ENCODE measurements around the gene ATP2C2.
A peak's percentile ranks its signal among the peaks of the same experiment; 100 is the strongest.

ATP2C2 gene

GRCh38 chr16:84477661-84478060 lies 109.3 kb downstream of the ATP2C2 start:
- no peak for DNase-seq
- TF ChIP-seq GATA1 (IDR thresholded peaks at IDR 0.05; ENCODE audit: low read depth, low read length) (no peak), POLR2A (IDR thresholded peaks at IDR 0.05; ENCODE audit: low read length) (no peak)

- no peak for DNase-seq
- no peak for TF ChIP-seq POLR2A (IDR thresholded peaks at IDR 0.05; ENCODE audit: low read length)
- TF ChIP-seq GATA1 (IDR thresholded peaks at IDR 0.05; ENCODE audit: low read depth, low read length) = no peak
Measured at GRCh38 chr16:84478172-84478947, 110.0 kb downstream of the ATP2C2 start.

GRCh38 chr16:84479716-84480450 lies 111.5 kb downstream of the ATP2C2 start:
- DNase-seq = no peak
- TF ChIP-seq POLR2A (IDR thresholded peaks at IDR 0.05; ENCODE audit: low read length) = no peak
- no peak for TF ChIP-seq GATA1 (IDR thresholded peaks at IDR 0.05; ENCODE audit: low read depth, low read length)

- DNase-seq = no peak
- TF ChIP-seq GATA1 (IDR thresholded peaks at IDR 0.05; ENCODE audit: low read depth, low read length) (no peak), POLR2A (IDR thresholded peaks at IDR 0.05; ENCODE audit: low read length) (no peak)
Measured at GRCh38 chr16:84481051-84481735, 112.9 kb downstream of the ATP2C2 start.

- TF ChIP-seq GATA1 (IDR thresholded peaks at IDR 0.05; ENCODE audit: low read depth, low read length) (no peak), POLR2A (IDR thresholded peaks at IDR 0.05; ENCODE audit: low read length) (no peak)
- no peak for DNase-seq
Measured at GRCh38 chr16:84482001-84482891, 113.9 kb downstream of the ATP2C2 start.

GRCh38 chr16:84482951-84483881 lies 114.9 kb downstream of the ATP2C2 start:
- DNase-seq = no peak
- no peak for TF ChIP-seq GATA1 (IDR thresholded peaks at IDR 0.05; ENCODE audit: low read depth, low read length)
- no peak for TF ChIP-seq POLR2A (IDR thresholded peaks at IDR 0.05; ENCODE audit: low read length)

- TF ChIP-seq GATA1 (IDR thresholded peaks at IDR 0.05; ENCODE audit: low read depth, low read length) (no peak), POLR2A (IDR thresholded peaks at IDR 0.05; ENCODE audit: low read length) (no peak)
- DNase-seq = no peak
Measured at GRCh38 chr16:84483882-84484565, 115.7 kb downstream of the ATP2C2 start.

GRCh38 chr16:84484579-84485254 lies 116.4 kb downstream of the ATP2C2 start:
- DNase-seq = peak; percentile 42 to 61
- TF ChIP-seq POLR2A (IDR thresholded peaks at IDR 0.05; ENCODE audit: low read length) (no peak), GATA1 (IDR thresholded peaks at IDR 0.05; ENCODE audit: low read depth, low read length) (no peak)

- no peak for DNase-seq
Measured at GRCh38 chr16:84485255-84486010, 117.1 kb downstream of the ATP2C2 start.

GRCh38 chr16:84486126-84486525 lies 117.8 kb downstream of the ATP2C2 start:
- TF ChIP-seq GATA1 (IDR thresholded peaks at IDR 0.05; ENCODE audit: low read depth, low read length) = no peak
- TF ChIP-seq POLR2A (IDR thresholded peaks at IDR 0.05; ENCODE audit: low read length) = no peak

More at GRCh38 chr16:84485255-84486010, 117.1 kb downstream of the ATP2C2 start:
- TF ChIP-seq GATA1 (IDR thresholded peaks at IDR 0.05; ENCODE audit: low read depth, low read length) (no peak), POLR2A (IDR thresholded peaks at IDR 0.05; ENCODE audit: low read length) (no peak)

More at GRCh38 chr16:84486126-84486525, 117.8 kb downstream of the ATP2C2 start:
- no peak for DNase-seq
